PC-9 (cell line): Measurements from ENCODE around the gene RIMS4.

Experiments used
- EZH2 ChIP-seq: fragments of 200-600 bp; sonication (generic); IDR thresholded peaks from 2 replicates; pipeline ENCODE4 v1.8.0; 2017; ENCODE audit warnings: antibody characterized with exemption, low read depth
- TF ChIP-seq, protein P1 (sequence below): fragments of 200-600 bp; sonication (generic); conservative IDR thresholded peaks from 2 replicates; pipeline ENCODE4 v1.6.1; 2017; ENCODE audit warnings: mixed run types, antibody characterized with exemption, mild to moderate bottlenecking, moderate library complexity

DNA sequence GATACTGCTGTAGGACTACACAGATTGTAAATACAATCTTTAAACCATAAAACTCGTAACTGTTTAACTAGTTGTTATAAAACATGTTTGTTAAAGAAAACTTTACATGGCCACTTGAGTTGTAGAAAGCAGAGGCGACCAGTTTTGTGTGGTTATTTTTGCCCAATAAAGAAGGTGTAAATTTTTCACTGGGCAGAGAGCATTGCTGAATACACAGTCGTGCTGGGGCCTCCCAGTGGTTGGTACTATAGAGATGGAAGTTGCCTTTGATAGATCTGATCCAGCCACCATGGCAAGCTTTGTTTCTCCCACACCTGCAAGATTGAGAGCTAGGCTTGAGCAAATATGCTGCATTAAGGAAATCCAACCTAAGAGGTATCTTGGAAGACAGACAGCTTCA, 41.2 kb upstream of the RIMS4 start:
- TF ChIP-seq, protein P1, sequence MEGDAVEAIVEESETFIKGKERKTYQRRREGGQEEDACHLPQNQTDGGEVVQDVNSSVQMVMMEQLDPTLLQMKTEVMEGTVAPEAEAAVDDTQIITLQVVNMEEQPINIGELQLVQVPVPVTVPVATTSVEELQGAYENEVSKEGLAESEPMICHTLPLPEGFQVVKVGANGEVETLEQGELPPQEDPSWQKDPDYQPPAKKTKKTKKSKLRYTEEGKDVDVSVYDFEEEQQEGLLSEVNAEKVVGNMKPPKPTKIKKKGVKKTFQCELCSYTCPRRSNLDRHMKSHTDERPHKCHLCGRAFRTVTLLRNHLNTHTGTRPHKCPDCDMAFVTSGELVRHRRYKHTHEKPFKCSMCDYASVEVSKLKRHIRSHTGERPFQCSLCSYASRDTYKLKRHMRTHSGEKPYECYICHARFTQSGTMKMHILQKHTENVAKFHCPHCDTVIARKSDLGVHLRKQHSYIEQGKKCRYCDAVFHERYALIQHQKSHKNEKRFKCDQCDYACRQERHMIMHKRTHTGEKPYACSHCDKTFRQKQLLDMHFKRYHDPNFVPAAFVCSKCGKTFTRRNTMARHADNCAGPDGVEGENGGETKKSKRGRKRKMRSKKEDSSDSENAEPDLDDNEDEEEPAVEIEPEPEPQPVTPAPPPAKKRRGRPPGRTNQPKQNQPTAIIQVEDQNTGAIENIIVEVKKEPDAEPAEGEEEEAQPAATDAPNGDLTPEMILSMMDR, result no peak
- TF ChIP-seq EZH2, result no peak
